ENCODE measurements around the gene GOLM1. TPM values are rescaled to one million over a fixed set of nuclear protein-coding genes. Genes with fewer than 3 reads are reported as not detected.

Gene GOLM1
- total and polyA plus RNA-seq, 10 of the 15 experiments (the other 5 are each of a cell fraction or from before 2014, with no cell fraction given), result 0.41 to 25.9 (median 18.7) TPM

DNA sequence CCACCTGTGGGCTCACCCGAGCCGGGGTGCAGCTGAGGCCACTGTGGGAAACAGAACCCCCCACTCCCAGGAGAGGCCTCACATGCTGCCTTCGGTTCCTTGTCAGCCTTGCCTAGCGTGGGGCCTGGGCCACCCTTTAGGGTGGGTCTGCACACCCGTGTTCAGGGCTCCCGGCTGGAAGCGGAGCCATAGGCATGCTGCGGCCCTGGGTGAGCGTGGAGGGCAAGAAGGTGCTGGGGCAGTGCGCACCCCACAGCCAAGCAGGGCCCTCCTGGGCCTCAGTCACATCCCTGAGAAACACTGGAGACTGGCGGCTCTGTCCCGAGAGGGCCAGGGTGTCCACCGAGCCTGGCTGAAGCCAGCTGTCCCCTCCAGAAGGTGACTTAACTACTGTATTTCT lies 41.9 kb downstream of the GOLM1 start (continued):
- TF ChIP-seq, protein P1, sequence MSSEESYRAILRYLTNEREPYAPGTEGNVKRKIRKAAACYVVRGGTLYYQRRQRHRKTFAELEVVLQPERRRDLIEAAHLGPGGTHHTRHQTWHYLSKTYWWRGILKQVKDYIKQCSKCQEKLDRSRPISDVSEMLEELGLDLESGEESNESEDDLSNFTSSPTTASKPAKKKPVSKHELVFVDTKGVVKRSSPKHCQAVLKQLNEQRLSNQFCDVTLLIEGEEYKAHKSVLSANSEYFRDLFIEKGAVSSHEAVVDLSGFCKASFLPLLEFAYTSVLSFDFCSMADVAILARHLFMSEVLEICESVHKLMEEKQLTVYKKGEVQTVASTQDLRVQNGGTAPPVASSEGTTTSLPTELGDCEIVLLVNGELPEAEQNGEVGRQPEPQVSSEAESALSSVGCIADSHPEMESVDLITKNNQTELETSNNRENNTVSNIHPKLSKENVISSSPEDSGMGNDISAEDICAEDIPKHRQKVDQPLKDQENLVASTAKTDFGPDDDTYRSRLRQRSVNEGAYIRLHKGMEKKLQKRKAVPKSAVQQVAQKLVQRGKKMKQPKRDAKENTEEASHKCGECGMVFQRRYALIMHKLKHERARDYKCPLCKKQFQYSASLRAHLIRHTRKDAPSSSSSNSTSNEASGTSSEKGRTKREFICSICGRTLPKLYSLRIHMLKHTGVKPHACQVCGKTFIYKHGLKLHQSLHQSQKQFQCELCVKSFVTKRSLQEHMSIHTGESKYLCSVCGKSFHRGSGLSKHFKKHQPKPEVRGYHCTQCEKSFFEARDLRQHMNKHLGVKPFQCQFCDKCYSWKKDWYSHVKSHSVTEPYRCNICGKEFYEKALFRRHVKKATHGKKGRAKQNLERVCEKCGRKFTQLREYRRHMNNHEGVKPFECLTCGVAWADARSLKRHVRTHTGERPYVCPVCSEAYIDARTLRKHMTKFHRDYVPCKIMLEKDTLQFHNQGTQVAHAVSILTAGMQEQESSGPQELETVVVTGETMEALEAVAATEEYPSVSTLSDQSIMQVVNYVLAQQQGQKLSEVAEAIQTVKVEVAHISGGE (CRISPR knock-in tag; IDR thresholded peaks at IDR 0.05), result no peak
- no peak for TF ChIP-seq BHLHE40 (IDR thresholded peaks at IDR 0.05; ENCODE audit: borderline replicate concordance in 1 of 2, low read depth in 2 of 2, low read length in 1 of 2)
- no peak for TF ChIP-seq EED (IDR thresholded peaks at IDR 0.05; ENCODE audit: low read depth)
- no peak for TF ChIP-seq MEF2A (IDR thresholded peaks at IDR 0.05; ENCODE audit: insufficient read depth, low read depth, low read length)
- TF ChIP-seq ZNF24 (IDR thresholded peaks at IDR 0.05), result no peak
- no peak for TF ChIP-seq NR2F1 (conservative IDR thresholded peaks at IDR 0.05)

DNA sequence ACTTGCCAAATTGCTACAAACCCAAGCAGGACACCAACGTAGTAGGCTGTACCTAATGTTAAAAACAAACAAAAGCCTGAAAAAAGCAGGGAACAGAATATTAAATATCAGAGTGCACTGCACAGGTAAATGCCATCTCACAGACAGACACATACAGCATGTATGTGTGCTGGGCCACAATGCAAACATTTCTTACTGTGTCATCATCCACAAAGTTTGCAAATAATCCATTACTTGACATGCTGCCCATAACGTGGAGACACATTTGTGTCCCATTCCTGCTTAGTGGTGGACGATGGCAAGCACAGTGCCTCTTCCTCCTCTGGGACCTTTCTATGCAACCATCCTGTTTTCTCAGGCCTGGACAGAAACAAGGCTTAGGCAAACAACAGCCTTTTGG lies 44.7 kb downstream of the GOLM1 start:
- 19% methylated on average over 3 of the region's 3 CpGs for WGBS (ENCODE audit: insufficient coverage, insufficient replicate concordance, low lambda C conversion rate, missing lambda C conversion rate)
- Histone ChIP-seq H3K36me3 (ENCODE audit: control insufficient read depth in 2 of 2, insufficient read depth in 2 of 2, low read length in 1 of 2) (no peaks in the 10 kb centered on the region), H3K4me3 (no peak overlapping the region), H3K4me2 (ENCODE audit: control insufficient read depth, insufficient read depth) (no peak overlapping the region), H3K9ac (ENCODE audit: control insufficient read depth, insufficient read depth, low read length) (no peak overlapping the region), H3K27ac (ENCODE audit: control insufficient read depth, insufficient read depth) (no peak overlapping the region), H4K20me1 (ENCODE audit: control insufficient read depth, insufficient read depth) (no peaks in the 10 kb centered on the region), H3K4me1 (ENCODE audit: control insufficient read depth, insufficient read depth, low read length) (no peaks in the 10 kb centered on the region), H3K79me2 (ENCODE audit: control insufficient read depth, insufficient read depth, low read length) (no peaks in the 10 kb centered on the region), H3K27me3 (replicated peaks in 1 of 2; ENCODE audit: control insufficient read depth in 2 of 2, insufficient read depth in 2 of 2, low read length in 1 of 2) (no peaks in the 10 kb centered on the region), H3K9me3 (replicated peaks; ENCODE audit: control insufficient read depth, insufficient read depth, low read length) (no peaks in the 10 kb centered on the region; the same call in 2 of the 3 replicates), H2AFZ (ENCODE audit: control insufficient read depth, low read depth, low read length) (no peak overlapping the region)
- CTCF ChIA-PET, result no interaction called here
- DNase-seq (ENCODE audit: low read depth, low spot score) (no peak), FAIRE-seq (no peak), ATAC-seq (no peak)
- SMC1A ChIA-PET (ENCODE audit: uncharacterized antibody, unreplicated experiment), result no interaction called here
- RAD21 ChIA-PET (ENCODE audit: unreplicated experiment), result interaction anchor here (0.7 kb wide), 1 partner anchor 331 kb away, joined by 3 read pairs; no protein-coding TSS in a partner anchor
- intact Hi-C loops (cut with micrococcal nuclease; ENCODE audit: unreplicated experiment), result no loop called here
- in situ Hi-C loops (cut with MboI), result no loop called here
- no peak for TF ChIP-seq NR2C1 (IDR thresholded peaks at IDR 0.05)
- TF ChIP-seq NFYB (IDR thresholded peaks at IDR 0.05; ENCODE audit: insufficient read depth, low read depth, low read length), result no peak
- TF ChIP-seq ZSCAN29 (IDR thresholded peaks at IDR 0.05), result no peak
- TF ChIP-seq TBL1XR1 (IDR thresholded peaks at IDR 0.05; ENCODE audit: low read depth, low read length), result no peak
- TF ChIP-seq SRF (IDR thresholded peaks at IDR 0.05; ENCODE audit: low read depth in 2 of 2, low read length in 2 of 2), result no peak
- no peak for TF ChIP-seq ZNF217 (IDR thresholded peaks at IDR 0.05)
- no peak for TF ChIP-seq CHD1 (IDR thresholded peaks at IDR 0.05; ENCODE audit: low read depth, low read length)
- BruUV-seq (replicated peaks), result no TSS peak
- POLR2A ChIA-PET, result no interaction called here
